DOHH2 (cell line): ENCODE results near the gene ACSM4.

Experiments used
- H3F3A ChIP-seq: fragments of 200-600 bp; sonication (generic), shearing (Covaris generic); 2 replicates; pipeline ENCODE4 v1.6.0; 2016; ENCODE audit warnings: antibody characterized with exemption, mild to moderate bottlenecking; ENCODE audit not compliant: control insufficient read depth, insufficient read depth
- H3K27ac ChIP-seq: fragments of 200-600 bp; sonication (generic); 2 replicates; pipeline ENCODE4 v1.5.1; 2014; ENCODE audit warnings: low read depth, mild to moderate bottlenecking, low read length, moderate library complexity
- H3K27me3 ChIP-seq: fragments of 200-600 bp; sonication (generic); 2 replicates; pipeline ENCODE4 v1.6.1; 2014; ENCODE audit warnings: mild to moderate bottlenecking, low read length, mixed read lengths; ENCODE audit not compliant: control insufficient read depth
- H3K36me3 ChIP-seq: fragments of 200-600 bp; sonication (generic); 2 replicates; pipeline ENCODE4 v1.6.1; 2014; ENCODE audit warnings: mild to moderate bottlenecking, low read length, moderate library complexity, mixed read lengths; ENCODE audit not compliant: control insufficient read depth
- H3K4me1 ChIP-seq: fragments of 200-600 bp; sonication (generic); 2 replicates; pipeline ENCODE4 v1.6.1; 2014; ENCODE audit warnings: mild to moderate bottlenecking, low read length, mixed read lengths; ENCODE audit not compliant: control insufficient read depth
- H3K4me2 ChIP-seq: fragments of 200-600 bp; sonication (generic); 2 replicates; pipeline ENCODE4 v1.6.0; 2014; ENCODE audit warnings: mild to moderate bottlenecking, low read length, moderate library complexity
- H3K4me3 ChIP-seq: fragments of 200-600 bp; sonication (generic); 2 replicates; pipeline ENCODE4 v1.5.1; 2014; ENCODE audit warnings: mild to moderate bottlenecking, low read length, mixed read lengths
- H3K79me2 ChIP-seq: fragments of 200-600 bp; sonication (generic); 2 replicates; pipeline ENCODE4 v1.6.1; 2014; ENCODE audit warnings: mild to moderate bottlenecking, low read length, mixed read lengths; ENCODE audit not compliant: control insufficient read depth
- H3K9me2 ChIP-seq: fragments of 200-600 bp; sonication (generic); replicated peaks from 2 replicates; pipeline ENCODE4 v1.6.1; 2014; ENCODE audit warnings: mild to moderate bottlenecking, low read length, mixed read lengths; ENCODE audit not compliant: control insufficient read depth
- H3K9me3 ChIP-seq: fragments of 200-600 bp; sonication (generic); 2 replicates; pipeline ENCODE4 v1.6.1; 2014; ENCODE audit warnings: antibody characterized with exemption, low read length, mixed read lengths; ENCODE audit not compliant: control insufficient read depth, insufficient read depth
- H4K20me1 ChIP-seq: fragments of 200-600 bp; sonication (generic); 2 replicates; pipeline ENCODE4 v1.6.0; 2014; ENCODE audit warnings: low read depth, mild to moderate bottlenecking, antibody characterized with exemption, low read length, moderate library complexity; ENCODE audit not compliant: control insufficient read depth, insufficient read depth
- EZH2phosphoT487 ChIP-seq: fragments of 200-600 bp; sonication (generic); IDR thresholded peaks from 2 replicates; pipeline ENCODE4 v1.6.1; 2017; ENCODE audit warnings: borderline replicate concordance, mild to moderate bottlenecking, antibody characterized with exemption, low read length, moderate library complexity, mixed read lengths
- TF ChIP-seq, protein P1 (sequence below): fragments of 200-600 bp; sonication (generic); IDR thresholded peaks from one replicate; pipeline ENCODE4 v1.5.1; 2014; ENCODE audit warnings: antibody characterized with exemption, mild to moderate bottlenecking, low read depth, low read length; ENCODE audit not compliant: poor library complexity, severe bottlenecking

The ACSM4 gene

GRCh38 chr12:7339675-7340074 is 35.8 kb downstream of the ACSM4 start:
- H3K4me3 ChIP-seq = no peak overlapping the region
- no peak overlapping the region for H3K27ac ChIP-seq
- H3K4me1 ChIP-seq = no peaks in the 10 kb centered on the region
- H3F3A ChIP-seq = no peaks in the 10 kb centered on the region
- no peaks in the 10 kb centered on the region for H3K9me2 ChIP-seq
- H3K36me3 ChIP-seq = no peaks in the 10 kb centered on the region
- no peaks in the 10 kb centered on the region for H3K79me2 ChIP-seq
- H3K9me3 ChIP-seq = no peaks in the 10 kb centered on the region
- no peak overlapping the region for H3K4me2 ChIP-seq
- H3K27me3 ChIP-seq = no peaks in the 10 kb centered on the region
- no peak for TF ChIP-seq EZH2phosphoT487
- TF ChIP-seq, protein P1, sequence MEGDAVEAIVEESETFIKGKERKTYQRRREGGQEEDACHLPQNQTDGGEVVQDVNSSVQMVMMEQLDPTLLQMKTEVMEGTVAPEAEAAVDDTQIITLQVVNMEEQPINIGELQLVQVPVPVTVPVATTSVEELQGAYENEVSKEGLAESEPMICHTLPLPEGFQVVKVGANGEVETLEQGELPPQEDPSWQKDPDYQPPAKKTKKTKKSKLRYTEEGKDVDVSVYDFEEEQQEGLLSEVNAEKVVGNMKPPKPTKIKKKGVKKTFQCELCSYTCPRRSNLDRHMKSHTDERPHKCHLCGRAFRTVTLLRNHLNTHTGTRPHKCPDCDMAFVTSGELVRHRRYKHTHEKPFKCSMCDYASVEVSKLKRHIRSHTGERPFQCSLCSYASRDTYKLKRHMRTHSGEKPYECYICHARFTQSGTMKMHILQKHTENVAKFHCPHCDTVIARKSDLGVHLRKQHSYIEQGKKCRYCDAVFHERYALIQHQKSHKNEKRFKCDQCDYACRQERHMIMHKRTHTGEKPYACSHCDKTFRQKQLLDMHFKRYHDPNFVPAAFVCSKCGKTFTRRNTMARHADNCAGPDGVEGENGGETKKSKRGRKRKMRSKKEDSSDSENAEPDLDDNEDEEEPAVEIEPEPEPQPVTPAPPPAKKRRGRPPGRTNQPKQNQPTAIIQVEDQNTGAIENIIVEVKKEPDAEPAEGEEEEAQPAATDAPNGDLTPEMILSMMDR = no peak
- no peaks in the 10 kb centered on the region for H4K20me1 ChIP-seq

DNA sequence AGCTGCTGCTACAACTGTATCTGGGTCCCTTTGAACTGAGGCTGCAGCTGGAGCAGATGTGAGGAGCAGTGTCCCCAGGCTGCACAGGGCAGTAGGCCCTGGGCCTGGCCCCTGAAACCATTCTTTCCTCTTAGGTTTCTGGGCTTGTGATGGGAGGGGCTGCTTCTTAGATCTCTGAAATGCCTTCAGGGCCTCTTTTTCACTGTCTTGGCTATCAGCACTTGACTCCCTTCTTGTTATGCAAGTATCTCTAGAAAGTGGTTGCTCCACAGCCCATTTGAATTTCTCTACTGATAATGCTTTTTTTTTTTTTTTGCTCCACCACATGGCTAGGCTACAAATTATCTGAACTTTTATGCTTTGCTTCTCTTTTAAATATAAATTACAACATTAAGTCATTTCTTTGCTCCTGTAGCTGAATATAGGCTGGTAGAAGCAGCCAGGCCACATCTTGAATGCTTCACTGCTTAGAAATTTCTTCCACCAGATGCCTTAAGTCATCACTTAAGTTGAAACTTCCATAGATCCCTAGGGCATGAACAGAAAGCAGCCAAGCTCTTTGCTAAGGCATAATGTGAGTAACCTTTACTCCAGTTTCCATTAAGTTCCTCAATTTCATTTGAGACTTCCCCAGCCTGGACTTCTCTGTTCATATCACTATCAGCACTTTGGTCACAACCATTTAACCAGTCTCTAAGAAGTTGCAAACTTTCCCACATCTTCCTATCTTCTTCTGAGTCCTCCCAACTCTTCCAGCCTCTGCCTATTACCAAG is 41.1 kb downstream of the ACSM4 start:
- no peak for TF ChIP-seq EZH2phosphoT487
- TF ChIP-seq, protein P1 = no peak
- Histone ChIP-seq H3K9me3 (no peaks in the 10 kb centered on the region), H3K27ac (no peak overlapping the region), H3F3A (no peaks in the 10 kb centered on the region), H3K36me3 (no peaks in the 10 kb centered on the region), H3K4me3 (no peak overlapping the region), H3K27me3 (peaks cover 2% of the 10 kb centered on the region; the same call in 1 of the 2 replicates), H3K79me2 (no peaks in the 10 kb centered on the region), H3K4me2 (no peak overlapping the region), H4K20me1 (no peaks in the 10 kb centered on the region), H3K9me2 (no peaks in the 10 kb centered on the region), H3K4me1 (no peaks in the 10 kb centered on the region)

GRCh38 chr12:7346551-7347225 is 42.8 kb downstream of the ACSM4 start:
- Histone ChIP-seq H3F3A (no peaks in the 10 kb centered on the region), H4K20me1 (no peaks in the 10 kb centered on the region), H3K27me3 (peaks cover 2% of the 10 kb centered on the region; the same call in 1 of the 2 replicates), H3K27ac (no peak overlapping the region), H3K4me1 (no peaks in the 10 kb centered on the region), H3K36me3 (no peaks in the 10 kb centered on the region), H3K9me3 (no peaks in the 10 kb centered on the region), H3K4me3 (no peak overlapping the region), H3K79me2 (no peaks in the 10 kb centered on the region), H3K4me2 (no peak overlapping the region), H3K9me2 (no peaks in the 10 kb centered on the region)
- TF ChIP-seq, protein P1 = no peak
- no peak for TF ChIP-seq EZH2phosphoT487
